ENCODE results near the gene CHSY1.

Gene CHSY1

GRCh38 chr15:101264911-101265641 lies 13.2 kb upstream of the CHSY1 start:
- POLR2A ChIA-PET: no interaction called here
- TF ChIP-seq SUZ12 (IDR thresholded peaks at IDR 0.05): no peak
- TF ChIP-seq HDGF (IDR thresholded peaks at IDR 0.05; ENCODE audit: borderline replicate concordance): no peak
- TF ChIP-seq FOXM1 (IDR thresholded peaks at IDR 0.05; ENCODE audit: borderline replicate concordance): no peak
- no peak for TF ChIP-seq BHLHE40 (IDR thresholded peaks at IDR 0.05; ENCODE audit: borderline replicate concordance)
- TF ChIP-seq SP1 (IDR thresholded peaks at IDR 0.05): no peak
- no peak for TF ChIP-seq ZNF384 (IDR thresholded peaks at IDR 0.05)
- no peak for TF ChIP-seq LEF1 (IDR thresholded peaks at IDR 0.05; ENCODE audit: borderline replicate concordance)
- no peak for TF ChIP-seq ARNT (IDR thresholded peaks at IDR 0.05)
- TF ChIP-seq TARDBP (IDR thresholded peaks at IDR 0.05): no peak
- no peak for TF ChIP-seq NFRKB (IDR thresholded peaks at IDR 0.05)
- CTCF ChIA-PET: no interaction called here
- no peak for DNase-seq (ENCODE audit: extremely low spot score)

- no peak for DNase-seq (ENCODE audit: extremely low spot score)
- TF ChIP-seq SP1 (IDR thresholded peaks at IDR 0.05) (no peak), SUZ12 (IDR thresholded peaks at IDR 0.05) (no peak), ZNF384 (IDR thresholded peaks at IDR 0.05) (no peak), LEF1 (IDR thresholded peaks at IDR 0.05; ENCODE audit: borderline replicate concordance) (no peak), L3MBTL2 (conservative IDR thresholded peaks at IDR 0.05) (no peak), NFRKB (IDR thresholded peaks at IDR 0.05) (no peak), PKNOX1 (IDR thresholded peaks at IDR 0.05) (no peak), FOXK2 (IDR thresholded peaks at IDR 0.05) (no peak), HDGF (IDR thresholded peaks at IDR 0.05; ENCODE audit: borderline replicate concordance) (no peak), FOXM1 (IDR thresholded peaks at IDR 0.05; ENCODE audit: borderline replicate concordance) (no peak), BHLHE40 (IDR thresholded peaks at IDR 0.05; ENCODE audit: borderline replicate concordance) (no peak), TARDBP (IDR thresholded peaks at IDR 0.05) (no peak), FOXA1 (IDR thresholded peaks at IDR 0.05) (no peak)
- ChIA-PET CTCF (no interaction called here), POLR2A (no interaction called here)
Measured at GRCh38 chr15:101264011-101264410, 12.2 kb upstream of the CHSY1 start.

GRCh38 chr15:101262551-101262950 lies 10.7 kb upstream of the CHSY1 start:
- POLR2A ChIA-PET: no interaction called here
- no peak for TF ChIP-seq PKNOX1 (IDR thresholded peaks at IDR 0.05)
- TF ChIP-seq ARNT (IDR thresholded peaks at IDR 0.05): no peak
- no peak for TF ChIP-seq SP1 (IDR thresholded peaks at IDR 0.05)
- TF ChIP-seq TARDBP (IDR thresholded peaks at IDR 0.05): no peak
- TF ChIP-seq FOXA1 (IDR thresholded peaks at IDR 0.05): no peak
- no peak for TF ChIP-seq FOXK2 (IDR thresholded peaks at IDR 0.05)
- TF ChIP-seq FOXM1 (IDR thresholded peaks at IDR 0.05; ENCODE audit: borderline replicate concordance): no peak
- no peak for TF ChIP-seq BHLHE40 (IDR thresholded peaks at IDR 0.05; ENCODE audit: borderline replicate concordance)
- no peak for TF ChIP-seq CTBP1 (IDR thresholded peaks at IDR 0.05; ENCODE audit: borderline replicate concordance)
- no peak for TF ChIP-seq NFRKB (IDR thresholded peaks at IDR 0.05)
- no peak for TF ChIP-seq ZNF384 (IDR thresholded peaks at IDR 0.05)
- CTCF ChIA-PET: interaction anchor here (0.7 to 1.0 kb wide), 3 partner anchors 23 to 251 kb away, joined by 3 to 5 read pairs (median 3); no protein-coding TSS in a partner anchor
- no peak for DNase-seq (ENCODE audit: extremely low spot score)

GRCh38 chr15:101258238-101259144 lies 6.6 kb upstream of the CHSY1 start:
- peak; percentile 62 for DNase-seq (ENCODE audit: extremely low spot score)
- CTCF ChIA-PET: interaction anchor here (1.0 to 1.9 kb wide), 11 partner anchors 9 to 250 kb away, joined by 3 to 16 read pairs (median 7); no protein-coding TSS in a partner anchor
- TF ChIP-seq HDGF (IDR thresholded peaks at IDR 0.05; ENCODE audit: borderline replicate concordance) (no peak), FOXA1 (IDR thresholded peaks at IDR 0.05) (no peak), LEF1 (IDR thresholded peaks at IDR 0.05; ENCODE audit: borderline replicate concordance) (no peak), NFRKB (IDR thresholded peaks at IDR 0.05) (no peak), FOXM1 (IDR thresholded peaks at IDR 0.05; ENCODE audit: borderline replicate concordance) (no peak), TARDBP (IDR thresholded peaks at IDR 0.05) (no peak), ZNF384 (IDR thresholded peaks at IDR 0.05) (no peak), ELF4 (IDR thresholded peaks at IDR 0.05) (no peak), SP1 (IDR thresholded peaks at IDR 0.05) (no peak), FOXK2 (IDR thresholded peaks at IDR 0.05) (no peak), SUZ12 (IDR thresholded peaks at IDR 0.05) (no peak), BHLHE40 (IDR thresholded peaks at IDR 0.05; ENCODE audit: borderline replicate concordance) (no peak), PKNOX1 (IDR thresholded peaks at IDR 0.05) (no peak)
- POLR2A ChIA-PET: interaction anchor here (0.6 to 1.0 kb wide), 4 partner anchors 37 to 242 kb away, joined by 3 to 4 read pairs (median 3); partner anchors contain the start of gene SNRPA1

- POLR2A ChIA-PET: no interaction called here
- CTCF ChIA-PET: interaction anchor here (0.6 to 1.8 kb wide), 2 partner anchors 170 to 245 kb away, joined by 3 to 5 read pairs; no protein-coding TSS in a partner anchor
- DNase-seq (ENCODE audit: extremely low spot score): no peak
- TF ChIP-seq FOXK2 (IDR thresholded peaks at IDR 0.05) (no peak), ARNT (IDR thresholded peaks at IDR 0.05) (no peak), LEF1 (IDR thresholded peaks at IDR 0.05; ENCODE audit: borderline replicate concordance) (no peak), ZNF384 (IDR thresholded peaks at IDR 0.05) (no peak), FOXA1 (IDR thresholded peaks at IDR 0.05) (no peak), NFRKB (IDR thresholded peaks at IDR 0.05) (no peak), FOXM1 (IDR thresholded peaks at IDR 0.05; ENCODE audit: borderline replicate concordance) (no peak), HDGF (IDR thresholded peaks at IDR 0.05; ENCODE audit: borderline replicate concordance) (no peak), PKNOX1 (IDR thresholded peaks at IDR 0.05) (no peak), BHLHE40 (IDR thresholded peaks at IDR 0.05; ENCODE audit: borderline replicate concordance) (no peak), L3MBTL2 (conservative IDR thresholded peaks at IDR 0.05) (no peak), SP1 (IDR thresholded peaks at IDR 0.05) (no peak), CTBP1 (IDR thresholded peaks at IDR 0.05; ENCODE audit: borderline replicate concordance) (no peak), SUZ12 (IDR thresholded peaks at IDR 0.05) (no peak), TARDBP (IDR thresholded peaks at IDR 0.05) (no peak), ELF4 (IDR thresholded peaks at IDR 0.05) (no peak)
Measured at GRCh38 chr15:101256757-101257156, 4.9 kb upstream of the CHSY1 start.

Data from HEK293T (cell line).